Endodermal cell (in vitro differentiated cells): ENCODE data around the gene KLF12. TPM values are rescaled to one million over a fixed set of nuclear protein-coding genes. Genes with fewer than 3 reads are reported as not detected.

Experiments
- DNase-seq: peaks from one replicate; pipeline ENCODE4 v3.0.0-alpha.2; 2017
- H3K27ac ChIP-seq: 2 replicates; pipeline ENCODE4 v1.5.1; 2013; ENCODE audit warnings: mild to moderate bottlenecking, low read depth, low read length, moderate library complexity
- H3K27me3 ChIP-seq: 2 replicates; pipeline ENCODE4 v1.6.1; 2013; ENCODE audit warnings: mild to moderate bottlenecking, low read length, moderate library complexity; ENCODE audit not compliant: insufficient read depth, control insufficient read depth, poor library complexity, severe bottlenecking
- H3K36me3 ChIP-seq: 2 replicates; pipeline ENCODE4 v1.7.0; 2013; ENCODE audit warnings: mild to moderate bottlenecking, low read length, moderate library complexity; ENCODE audit not compliant: control insufficient read depth, insufficient read depth
- H3K4me1 ChIP-seq: one replicate; pipeline ENCODE4 v1.7.0; 2013; ENCODE audit warnings: low read length; ENCODE audit not compliant: control insufficient read depth, insufficient read depth
- H3K4me3 ChIP-seq: 2 replicates; pipeline ENCODE4 v1.5.1; 2013; ENCODE audit warnings: mild to moderate bottlenecking, low read length, moderate library complexity
- H3K9ac ChIP-seq: 2 replicates; pipeline ENCODE4 v1.6.1; 2013; ENCODE audit warnings: mild to moderate bottlenecking, low read length, moderate library complexity; ENCODE audit not compliant: poor library complexity, severe bottlenecking; ENCODE audit errors: extremely low read depth
- H3K9me3 ChIP-seq: 2 replicates; pipeline ENCODE4 v1.6.1; 2013; ENCODE audit warnings: mild to moderate bottlenecking, low read length, moderate library complexity; ENCODE audit not compliant: control insufficient read depth
- H3K27ac Mint-ChIP-seq: 2 replicates; pipeline ENCODE4 v1.8.0; 2020; ENCODE audit warnings: mixed read lengths
- H3K27me3 Mint-ChIP-seq: 2 replicates; pipeline ENCODE4 v1.8.0; 2021; ENCODE audit warnings: mild to moderate bottlenecking, mixed read lengths; ENCODE audit not compliant: insufficient read depth
- H3K36me3 Mint-ChIP-seq: 2 replicates; pipeline ENCODE4 v1.8.0; 2020; ENCODE audit warnings: low read depth, mixed read lengths
- H3K4me1 Mint-ChIP-seq: 2 replicates; pipeline ENCODE4 v1.8.0; 2020; ENCODE audit warnings: mixed read lengths
- H3K4me3 Mint-ChIP-seq: 2 replicates; pipeline ENCODE4 v1.8.0; 2020; ENCODE audit warnings: mild to moderate bottlenecking, moderate library complexity, mixed read lengths
- H3K9me3 Mint-ChIP-seq: 2 replicates; pipeline ENCODE4 v1.8.0; 2020; ENCODE audit warnings: mild to moderate bottlenecking, mixed read lengths
- WGBS, 2 experiments: methylation state at CpG; one replicate each; pipeline versions ENCODE4 v1.1.5 to v1.1.7; 2013; ENCODE audit warnings: missing lambda C conversion rate in 2 of 2, mixed read lengths in 1 of 2; ENCODE audit not compliant: insufficient coverage in 1 of 2, insufficient read length in 1 of 2; 5-methylcytosine and 5-hydroxymethylcytosine counted together
- total RNA-seq, 2 donors: library from RNA; stranded (reverse); fragmentation: NEBNext Ultra II Directional in 1 of 2; extraction: Animal tissue kit (Norgen Biotek cat#: 25700) in 1 of 2; gene quantifications; 2 replicates in 1 of 2; 3 replicates in 1 of 2; pipeline ENCODE4 v1.2.1, GENCODE V29; 2021
- TF ChIP-seq, protein P1 (sequence below): fragments of 200-600 bp; sonication (generic); conservative IDR thresholded peaks from 2 replicates; pipeline ENCODE4 v1.5.0; 2021; ENCODE audit warnings: antibody characterized with exemption, mild to moderate bottlenecking

KLF12 gene
- total RNA-seq, 2 donors from 2014 or later, result 14.8 to 17.2 TPM

DNA sequence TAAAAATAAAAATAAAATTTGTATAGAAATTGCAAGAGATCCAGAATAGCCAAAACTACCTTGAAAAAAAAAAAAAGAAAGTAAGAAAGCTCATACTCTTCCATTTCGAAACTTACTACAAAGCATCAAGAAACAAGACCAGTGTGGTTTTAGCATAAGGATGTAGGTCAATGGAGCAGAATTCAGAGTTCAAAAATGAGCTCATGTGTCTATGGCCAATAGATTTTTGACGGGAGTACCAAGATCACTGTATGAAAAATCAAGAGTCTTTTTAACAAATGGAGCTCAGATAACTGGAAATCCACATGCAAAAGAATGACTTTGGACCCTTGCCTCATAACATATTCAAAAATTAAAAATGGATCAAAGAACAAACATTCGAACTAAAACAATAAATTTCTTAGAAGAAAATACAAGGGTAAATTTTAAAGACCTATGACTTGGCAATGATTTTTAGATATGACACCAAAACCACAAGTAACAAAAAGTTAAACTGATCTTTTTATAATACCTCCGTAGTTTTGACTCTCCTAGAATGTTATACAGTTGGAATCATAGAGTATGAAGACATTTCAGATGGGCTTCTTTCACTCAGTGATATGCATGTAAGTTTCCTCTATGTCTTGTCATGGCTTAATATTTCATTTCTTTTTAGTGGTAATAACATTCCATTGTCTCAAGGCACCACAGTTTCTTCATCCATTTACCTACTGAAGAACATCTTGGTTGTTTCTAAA lies 43.2 kb downstream of the KLF12 start:
- Histone ChIP-seq H3K4me3 (no peak overlapping the region), H3K4me1 (no peaks in the 10 kb centered on the region), H3K27ac (no peak overlapping the region), H3K9me3 (no peaks in the 10 kb centered on the region), H3K9ac (no peak overlapping the region), H3K27me3 (no peaks in the 10 kb centered on the region), H3K36me3 (no peaks in the 10 kb centered on the region)
- no peaks in the 10 kb centered on the region for H3K27me3 Mint-ChIP-seq
- H3K36me3 Mint-ChIP-seq, result no peaks in the 10 kb centered on the region
- WGBS, 2 experiments, result 94 to 100% methylated on average over 1 to 3 of the region's 4 CpGs
- TF ChIP-seq, protein P1, sequence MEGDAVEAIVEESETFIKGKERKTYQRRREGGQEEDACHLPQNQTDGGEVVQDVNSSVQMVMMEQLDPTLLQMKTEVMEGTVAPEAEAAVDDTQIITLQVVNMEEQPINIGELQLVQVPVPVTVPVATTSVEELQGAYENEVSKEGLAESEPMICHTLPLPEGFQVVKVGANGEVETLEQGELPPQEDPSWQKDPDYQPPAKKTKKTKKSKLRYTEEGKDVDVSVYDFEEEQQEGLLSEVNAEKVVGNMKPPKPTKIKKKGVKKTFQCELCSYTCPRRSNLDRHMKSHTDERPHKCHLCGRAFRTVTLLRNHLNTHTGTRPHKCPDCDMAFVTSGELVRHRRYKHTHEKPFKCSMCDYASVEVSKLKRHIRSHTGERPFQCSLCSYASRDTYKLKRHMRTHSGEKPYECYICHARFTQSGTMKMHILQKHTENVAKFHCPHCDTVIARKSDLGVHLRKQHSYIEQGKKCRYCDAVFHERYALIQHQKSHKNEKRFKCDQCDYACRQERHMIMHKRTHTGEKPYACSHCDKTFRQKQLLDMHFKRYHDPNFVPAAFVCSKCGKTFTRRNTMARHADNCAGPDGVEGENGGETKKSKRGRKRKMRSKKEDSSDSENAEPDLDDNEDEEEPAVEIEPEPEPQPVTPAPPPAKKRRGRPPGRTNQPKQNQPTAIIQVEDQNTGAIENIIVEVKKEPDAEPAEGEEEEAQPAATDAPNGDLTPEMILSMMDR, result no peak
- H3K4me1 Mint-ChIP-seq, result no peaks in the 10 kb centered on the region
- H3K27ac Mint-ChIP-seq, result no peak overlapping the region
- DNase-seq, result no peak
- H3K9me3 Mint-ChIP-seq, result no peaks in the 10 kb centered on the region
- H3K4me3 Mint-ChIP-seq, result no peak overlapping the region

DNA sequence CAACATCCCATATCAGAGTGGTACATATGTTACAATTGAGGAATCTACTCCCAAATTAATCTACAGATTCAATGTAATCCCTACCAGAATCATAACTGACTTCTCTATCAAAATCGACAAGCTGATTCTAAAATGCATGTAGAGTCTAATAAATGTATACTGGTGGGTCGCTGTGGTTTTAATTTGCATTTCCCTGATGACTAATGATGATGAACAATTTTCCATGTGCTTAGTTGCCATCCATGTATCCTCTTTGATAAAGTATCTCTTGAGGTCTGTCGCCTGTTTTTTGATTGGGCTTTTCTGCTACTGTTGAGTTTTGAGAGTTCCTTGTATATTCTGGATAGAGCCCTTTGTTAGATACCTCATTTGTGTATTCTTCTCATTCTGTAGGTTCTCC lies 43.8 kb downstream of the KLF12 start:
- Mint-ChIP-seq H3K4me1 (no peaks in the 10 kb centered on the region), H3K36me3 (no peaks in the 10 kb centered on the region), H3K9me3 (no peaks in the 10 kb centered on the region), H3K27me3 (no peaks in the 10 kb centered on the region), H3K4me3 (no peak overlapping the region), H3K27ac (no peak overlapping the region)
- no peaks in the 10 kb centered on the region for H3K4me1 ChIP-seq
- H3K9me3 ChIP-seq, result no peaks in the 10 kb centered on the region
- no peaks in the 10 kb centered on the region for H3K27me3 ChIP-seq
- H3K36me3 ChIP-seq, result no peaks in the 10 kb centered on the region
- 100% methylated on average over 2 to 3 of the region's 3 CpGs for WGBS, 2 experiments
- DNase-seq, result no peak
- H3K9ac ChIP-seq, result no peak overlapping the region
- H3K4me3 ChIP-seq, result no peak overlapping the region
- TF ChIP-seq, protein P1, result no peak
- no peak overlapping the region for H3K27ac ChIP-seq

DNA sequence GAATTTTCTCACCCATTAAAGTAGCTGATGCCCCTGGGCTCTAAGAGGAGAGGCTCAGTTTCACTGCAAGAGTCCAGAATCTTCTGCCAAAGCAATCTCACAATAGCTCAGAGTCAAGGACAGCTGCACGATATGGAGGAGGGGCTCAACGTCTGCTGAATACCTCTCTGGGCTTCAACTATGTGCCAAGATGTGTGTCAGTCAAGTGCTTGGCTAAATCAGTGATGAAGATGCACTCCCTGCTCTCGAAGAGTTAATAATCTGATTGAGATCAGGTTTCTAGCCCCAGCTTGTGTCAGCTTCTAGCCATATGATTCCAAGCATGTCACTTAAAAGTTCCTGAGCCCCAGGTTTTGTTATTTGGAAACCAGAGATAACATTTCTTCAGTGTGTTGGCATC lies 46.8 kb downstream of the KLF12 start:
- Histone ChIP-seq H3K27me3 (no peaks in the 10 kb centered on the region), H3K27ac (no peak overlapping the region), H3K4me3 (no peak overlapping the region), H3K36me3 (no peaks in the 10 kb centered on the region), H3K9ac (no peak overlapping the region), H3K9me3 (no peaks in the 10 kb centered on the region), H3K4me1 (no peaks in the 10 kb centered on the region)
- H3K9me3 Mint-ChIP-seq, result peaks cover 1% of the 10 kb centered on the region
- H3K27me3 Mint-ChIP-seq, result no peaks in the 10 kb centered on the region
- TF ChIP-seq, protein P1, result no peak
- no peaks in the 10 kb centered on the region for H3K36me3 Mint-ChIP-seq
- WGBS, 2 experiments, result 92 to 100% methylated on average over 3 of the region's 3 CpGs
- DNase-seq, result no peak
- no peak overlapping the region for H3K27ac Mint-ChIP-seq
- no peak overlapping the region for H3K4me3 Mint-ChIP-seq
- peaks cover 3% of the 10 kb centered on the region for H3K4me1 Mint-ChIP-seq
